HUES48 (cell line): ENCODE data around the gene ROBO2.
A peak's percentile ranks its signal among the peaks of the same experiment; 100 is the strongest.

Experiments used
- H3K27ac ChIP-seq: one replicate; pipeline ENCODE4 v1.7.0; 2013; ENCODE audit warnings: low read depth, low read length, inconsistent platforms
- H3K27me3 ChIP-seq: 2 replicates; pipeline ENCODE4 v1.6.1; 2013; ENCODE audit warnings: mild to moderate bottlenecking, low read length; ENCODE audit not compliant: control insufficient read depth, insufficient read depth
- H3K36me3 ChIP-seq: 2 replicates; pipeline ENCODE4 v1.6.1; 2013; ENCODE audit warnings: low read length; ENCODE audit not compliant: control insufficient read depth, insufficient read depth
- H3K4me1 ChIP-seq: 2 replicates; pipeline ENCODE4 v1.6.1; 2013; ENCODE audit warnings: mild to moderate bottlenecking, low read length; ENCODE audit not compliant: control insufficient read depth, insufficient read depth
- H3K4me3 ChIP-seq: 2 replicates; pipeline ENCODE4 v1.5.1; 2013; ENCODE audit warnings: mild to moderate bottlenecking, low read depth, low read length
- H3K9ac ChIP-seq: 2 replicates; pipeline ENCODE4 v1.6.1; 2013; ENCODE audit warnings: mild to moderate bottlenecking, low read depth, low read length, moderate library complexity
- H3K9me3 ChIP-seq: 2 replicates; pipeline ENCODE4 v1.6.1; 2013; ENCODE audit warnings: low read length; ENCODE audit not compliant: control insufficient read depth, insufficient read depth

Gene ROBO2

GRCh38 chr3:77122652-77123051, 82.8 kb downstream of the ROBO2 start:
- H3K9me3 ChIP-seq, result no peaks in the 10 kb centered on the region
- H3K9ac ChIP-seq, result no peak overlapping the region
- no peaks in the 10 kb centered on the region for H3K36me3 ChIP-seq
- no peaks in the 10 kb centered on the region for H3K27me3 ChIP-seq
- H3K27ac ChIP-seq, result no peak overlapping the region
- H3K4me1 ChIP-seq, result no peaks in the 10 kb centered on the region
- no peak overlapping the region for H3K4me3 ChIP-seq

- Histone ChIP-seq H3K27ac (no peak overlapping the region), H3K9ac (no peak overlapping the region), H3K36me3 (no peaks in the 10 kb centered on the region), H3K4me1 (no peaks in the 10 kb centered on the region), H3K4me3 (no peak overlapping the region), H3K9me3 (no peaks in the 10 kb centered on the region), H3K27me3 (no peaks in the 10 kb centered on the region)
Observed at GRCh38 chr3:77125966-77126365, 86.1 kb downstream of the ROBO2 start.

GRCh38 chr3:77134769-77135168, 94.9 kb downstream of the ROBO2 start:
- no peak overlapping the region for H3K9ac ChIP-seq
- H3K27me3 ChIP-seq, result no peaks in the 10 kb centered on the region
- H3K4me3 ChIP-seq, result no peak overlapping the region
- no peak overlapping the region for H3K27ac ChIP-seq
- no peaks in the 10 kb centered on the region for H3K36me3 ChIP-seq
- H3K4me1 ChIP-seq, result no peaks in the 10 kb centered on the region
- H3K9me3 ChIP-seq, result no peaks in the 10 kb centered on the region

GRCh38 chr3:77137559-77137958, 97.7 kb downstream of the ROBO2 start:
- no peak overlapping the region for H3K27ac ChIP-seq
- H3K27me3 ChIP-seq, result no peaks in the 10 kb centered on the region
- H3K4me1 ChIP-seq, result 0 out of 2 replicates have a peak, but pooled peaks cover 1% of the 10 kb centered on the region

GRCh38 chr3:77139624-77140023, 99.7 kb downstream of the ROBO2 start:
- Histone ChIP-seq H3K27me3 (no peaks in the 10 kb centered on the region), H3K9me3 (no peaks in the 10 kb centered on the region), H3K9ac (no peak overlapping the region), H3K4me3 (no peak overlapping the region), H3K36me3 (no peaks in the 10 kb centered on the region), H3K4me1 (peaks cover 4% of the 10 kb centered on the region; the same call in 1 of the 2 replicates), H3K27ac (no peak overlapping the region)

More at GRCh38 chr3:77137559-77137958, 97.7 kb downstream of the ROBO2 start:
- Histone ChIP-seq H3K4me3 (no peak overlapping the region), H3K9ac (no peak overlapping the region), H3K9me3 (no peaks in the 10 kb centered on the region), H3K36me3 (no peaks in the 10 kb centered on the region)

- no peaks in the 10 kb centered on the region for H3K9me3 ChIP-seq
- H3K4me3 ChIP-seq, result no peak overlapping the region
- peaks cover 7% of the 10 kb centered on the region for H3K4me1 ChIP-seq
- H3K36me3 ChIP-seq, result no peaks in the 10 kb centered on the region
- no peak overlapping the region for H3K9ac ChIP-seq
- no peaks in the 10 kb centered on the region for H3K27me3 ChIP-seq
- H3K27ac ChIP-seq, result no peak overlapping the region
Observed at GRCh38 chr3:77141423-77141822, 101.5 kb downstream of the ROBO2 start.

GRCh38 chr3:77142578-77142977, 102.7 kb downstream of the ROBO2 start:
- no peak overlapping the region for H3K4me3 ChIP-seq
- peaks cover 14% of the 10 kb centered on the region for H3K4me1 ChIP-seq
- H3K27me3 ChIP-seq, result no peaks in the 10 kb centered on the region
- H3K9ac ChIP-seq, result no peak overlapping the region
- H3K36me3 ChIP-seq, result no peaks in the 10 kb centered on the region
- H3K27ac ChIP-seq, result no peak overlapping the region
- no peaks in the 10 kb centered on the region for H3K9me3 ChIP-seq

- Histone ChIP-seq H3K9ac (no peak overlapping the region), H3K9me3 (no peaks in the 10 kb centered on the region), H3K4me3 (no peak overlapping the region), H3K36me3 (no peaks in the 10 kb centered on the region), H3K27me3 (no peaks in the 10 kb centered on the region), H3K27ac (peak overlapping the region; percentile 11), H3K4me1 (peaks cover 32% of the 10 kb centered on the region)
Observed at GRCh38 chr3:77146004-77146403, 106.1 kb downstream of the ROBO2 start.

GRCh38 chr3:77147836-77148578, 108.1 kb downstream of the ROBO2 start:
- Histone ChIP-seq H3K9ac (no peak overlapping the region), H3K27ac (peak overlapping the region; percentile 70), H3K4me3 (no peak overlapping the region), H3K4me1 (peaks cover 28% of the 10 kb centered on the region), H3K9me3 (no peaks in the 10 kb centered on the region), H3K36me3 (no peaks in the 10 kb centered on the region), H3K27me3 (no peaks in the 10 kb centered on the region)

- H3K9ac ChIP-seq, result no peak overlapping the region
- H3K4me1 ChIP-seq, result peaks cover 28% of the 10 kb centered on the region
- H3K27me3 ChIP-seq, result no peaks in the 10 kb centered on the region
- H3K36me3 ChIP-seq, result no peaks in the 10 kb centered on the region
- no peak overlapping the region for H3K27ac ChIP-seq
- no peaks in the 10 kb centered on the region for H3K9me3 ChIP-seq
- H3K4me3 ChIP-seq, result no peak overlapping the region
Observed at GRCh38 chr3:77149382-77149781, 109.5 kb downstream of the ROBO2 start.

- Histone ChIP-seq H3K4me1 (peaks cover 28% of the 10 kb centered on the region), H3K27ac (no peak overlapping the region), H3K4me3 (no peak overlapping the region), H3K36me3 (no peaks in the 10 kb centered on the region), H3K9me3 (no peaks in the 10 kb centered on the region), H3K27me3 (no peaks in the 10 kb centered on the region), H3K9ac (no peak overlapping the region)
Observed at GRCh38 chr3:77150028-77150427, 110.1 kb downstream of the ROBO2 start.
